ENCODE data around the gene C10orf53. TPM values are rescaled to one million over a fixed set of nuclear protein-coding genes. Genes with fewer than 3 reads are reported as not detected.
A peak's percentile ranks its signal among the peaks of the same experiment; 100 is the strongest.

Gene C10orf53
- total RNA-seq: not detected in 2 replicates

DNA sequence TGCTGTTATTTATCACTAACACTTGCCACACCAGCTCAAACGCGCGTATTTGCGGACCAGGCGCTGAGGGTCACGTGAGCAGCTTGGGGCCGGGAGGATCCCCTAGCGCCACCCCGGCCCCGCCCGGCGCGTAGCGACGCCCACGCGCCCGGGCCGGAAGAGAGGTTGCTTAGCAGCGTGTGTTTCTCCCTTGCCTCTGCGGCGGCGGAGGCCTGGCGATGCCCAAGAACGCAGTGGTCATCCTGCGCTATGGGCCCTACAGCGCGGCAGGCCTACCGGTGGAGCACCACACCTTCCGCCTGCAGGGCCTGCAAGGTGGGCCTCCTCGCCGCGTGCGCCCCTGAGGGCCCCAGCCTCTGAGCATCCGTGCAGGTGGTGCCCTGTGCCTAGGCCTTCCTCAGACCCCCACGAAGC lies at the start of gene C10orf53:
TSS of gene C10orf53 (plus strand) at position 172 of the 414 bp plus-strand sequence. CDS start at position 219, 47 bp downstream.
- peak within 1 kb of the TSS; percentile 34 for H3K4me3 Mint-ChIP-seq
- H3K27me3 Mint-ChIP-seq (ENCODE audit: insufficient read depth): peaks cover 29% of the 10 kb centered on the region
- H3K27ac Mint-ChIP-seq: peak within 1 kb of the TSS; percentile 31
- intact Hi-C loops (cut with micrococcal nuclease): no loop called here
- no peaks in the 10 kb centered on the region for H3K36me3 Mint-ChIP-seq (ENCODE audit: low read depth)
- peak; percentile 9 for DNase-seq (ENCODE audit: low spot score)
- peaks cover 27% of the 10 kb centered on the region for H3K9me3 Mint-ChIP-seq
- no peaks in the 10 kb centered on the region for H3K4me1 Mint-ChIP-seq (ENCODE audit: low read depth)

DNA sequence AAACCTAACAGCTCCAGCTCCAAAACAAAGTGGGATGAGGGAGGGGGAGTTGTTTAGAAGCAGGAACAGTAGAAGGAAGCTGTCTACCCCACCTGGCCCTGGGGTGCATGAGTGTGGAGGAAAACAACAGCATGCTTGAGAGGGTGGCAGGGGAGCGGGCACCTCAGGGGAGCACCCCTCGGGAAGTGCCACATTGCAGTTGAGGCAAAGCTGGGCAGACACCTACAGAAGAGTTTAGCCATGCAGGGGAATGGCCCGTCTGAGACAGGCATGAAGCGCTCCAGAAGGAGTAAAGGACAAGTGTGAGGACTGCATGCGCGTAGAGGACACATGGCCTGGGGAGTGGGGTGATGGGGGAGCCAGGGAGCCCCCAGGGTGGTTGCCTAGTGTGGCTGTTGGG lies 47.5 kb upstream of the C10orf53 start:
- no peak overlapping the region for H3K4me3 Mint-ChIP-seq
- intact Hi-C loops (cut with micrococcal nuclease): no loop called here
- peaks cover 12% of the 10 kb centered on the region for H3K27me3 Mint-ChIP-seq (ENCODE audit: insufficient read depth)
- no peaks in the 10 kb centered on the region for H3K36me3 Mint-ChIP-seq (ENCODE audit: low read depth)
- no peak for DNase-seq (ENCODE audit: low spot score)
- no peak overlapping the region for H3K27ac Mint-ChIP-seq
- no peaks in the 10 kb centered on the region for H3K9me3 Mint-ChIP-seq
- no peaks in the 10 kb centered on the region for H3K4me1 Mint-ChIP-seq (ENCODE audit: low read depth)

DNA sequence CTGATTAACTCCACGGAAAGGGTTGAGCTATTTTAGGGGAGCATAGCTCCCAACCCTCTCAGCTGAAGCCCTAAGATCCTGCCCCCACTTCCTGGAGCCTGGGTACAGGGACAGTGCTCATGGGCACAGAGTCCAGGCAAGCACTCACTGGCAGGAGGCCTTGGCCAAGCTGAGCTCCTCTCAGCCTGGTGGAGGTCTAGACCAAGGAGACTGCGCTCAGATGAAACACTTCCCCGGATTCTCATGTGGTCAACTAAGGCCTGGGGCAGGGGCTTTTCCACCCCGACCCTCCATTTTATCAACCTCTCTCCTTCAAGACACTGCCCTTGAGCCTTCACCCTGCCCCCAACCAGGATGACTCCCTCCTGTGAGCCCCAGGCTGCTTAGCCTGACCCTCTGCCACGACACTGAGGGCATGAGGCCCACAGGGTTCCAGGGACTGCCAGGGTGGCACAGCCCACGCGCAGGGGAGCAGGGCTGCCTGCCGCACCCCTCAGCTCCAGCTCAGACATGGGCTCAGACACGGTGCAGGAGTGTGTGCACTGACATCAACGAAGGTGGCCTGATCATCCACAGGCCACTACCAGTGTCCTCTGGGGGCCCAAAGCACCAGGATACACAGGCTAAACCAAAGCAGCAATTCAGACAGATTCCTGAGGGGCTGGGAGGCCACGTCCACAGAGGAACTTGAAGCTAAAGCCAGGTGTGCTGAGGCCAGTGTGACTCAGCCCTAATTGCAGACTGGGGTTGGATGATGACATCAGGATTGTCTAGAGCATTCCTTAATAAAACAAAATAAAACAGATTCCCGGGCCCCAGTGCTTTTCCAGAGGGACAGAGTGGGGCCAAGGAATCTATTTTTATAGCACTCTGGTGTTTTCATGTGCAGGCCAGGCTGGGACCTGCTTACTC lies 46.8 kb upstream of the C10orf53 start:
- no peaks in the 10 kb centered on the region for H3K9me3 Mint-ChIP-seq
- no peaks in the 10 kb centered on the region for H3K36me3 Mint-ChIP-seq (ENCODE audit: low read depth)
- DNase-seq (ENCODE audit: low spot score): no peak
- H3K4me3 Mint-ChIP-seq: no peak overlapping the region
- H3K27me3 Mint-ChIP-seq (ENCODE audit: insufficient read depth): peaks cover 18% of the 10 kb centered on the region
- H3K27ac Mint-ChIP-seq: no peak overlapping the region
- no peaks in the 10 kb centered on the region for H3K4me1 Mint-ChIP-seq (ENCODE audit: low read depth)
- intact Hi-C loops (cut with micrococcal nuclease): no loop called here

GRCh38 chr10:49633327-49634068 lies 46.0 kb upstream of the C10orf53 start:
- Mint-ChIP-seq H3K27me3 (ENCODE audit: insufficient read depth) (peaks cover 21% of the 10 kb centered on the region), H3K4me3 (no peak overlapping the region), H3K4me1 (ENCODE audit: low read depth) (no peaks in the 10 kb centered on the region), H3K27ac (no peak overlapping the region), H3K9me3 (no peaks in the 10 kb centered on the region), H3K36me3 (ENCODE audit: low read depth) (no peaks in the 10 kb centered on the region)
- intact Hi-C loops (cut with micrococcal nuclease): no loop called here
- no peak for DNase-seq (ENCODE audit: low spot score)

- intact Hi-C loops (cut with micrococcal nuclease): no loop called here
- Mint-ChIP-seq H3K27ac (no peak overlapping the region), H3K36me3 (ENCODE audit: low read depth) (no peaks in the 10 kb centered on the region), H3K9me3 (no peaks in the 10 kb centered on the region), H3K4me1 (ENCODE audit: low read depth) (no peaks in the 10 kb centered on the region), H3K4me3 (no peak overlapping the region), H3K27me3 (ENCODE audit: insufficient read depth) (peaks cover 26% of the 10 kb centered on the region)
- DNase-seq (ENCODE audit: low spot score): no peak
These were observed 45.3 kb upstream of the C10orf53 start for GRCh38 chr10:49634069-49634660.

- H3K27ac Mint-ChIP-seq: no peak overlapping the region
- H3K4me3 Mint-ChIP-seq: no peak overlapping the region
- no peaks in the 10 kb centered on the region for H3K9me3 Mint-ChIP-seq
- intact Hi-C loops (cut with micrococcal nuclease): no loop called here
- H3K36me3 Mint-ChIP-seq (ENCODE audit: low read depth): no peaks in the 10 kb centered on the region
- peaks cover 16% of the 10 kb centered on the region for H3K27me3 Mint-ChIP-seq (ENCODE audit: insufficient read depth)
- no peaks in the 10 kb centered on the region for H3K4me1 Mint-ChIP-seq (ENCODE audit: low read depth)
- no peak for DNase-seq (ENCODE audit: low spot score)
These were observed 37.1 kb upstream of the C10orf53 start for GRCh38 chr10:49642311-49642710.

- Mint-ChIP-seq H3K36me3 (ENCODE audit: low read depth) (no peaks in the 10 kb centered on the region), H3K27me3 (ENCODE audit: insufficient read depth) (peaks cover 11% of the 10 kb centered on the region)
- no peak for DNase-seq (ENCODE audit: low spot score)
These were observed 36.0 kb upstream of the C10orf53 start for GRCh38 chr10:49643241-49644034.

GRCh38 chr10:49644035-49644646 lies 35.3 kb upstream of the C10orf53 start:
- Mint-ChIP-seq H3K36me3 (ENCODE audit: low read depth) (no peaks in the 10 kb centered on the region), H3K4me1 (ENCODE audit: low read depth) (peaks cover 4% of the 10 kb centered on the region), H3K9me3 (no peaks in the 10 kb centered on the region), H3K27me3 (ENCODE audit: insufficient read depth) (peaks cover 6% of the 10 kb centered on the region), H3K27ac (no peak overlapping the region), H3K4me3 (no peak overlapping the region)
- intact Hi-C loops (cut with micrococcal nuclease): no loop called here
- DNase-seq (ENCODE audit: low spot score): no peak

More at GRCh38 chr10:49643241-49644034, 36.0 kb upstream of the C10orf53 start:
- intact Hi-C loops (cut with micrococcal nuclease): no loop called here
- Mint-ChIP-seq H3K27ac (no peak overlapping the region), H3K9me3 (no peaks in the 10 kb centered on the region), H3K4me1 (ENCODE audit: low read depth) (no peaks in the 10 kb centered on the region), H3K4me3 (no peak overlapping the region)

GRCh38 chr10:49645417-49645816 lies 34.0 kb upstream of the C10orf53 start:
- no peaks in the 10 kb centered on the region for H3K36me3 Mint-ChIP-seq (ENCODE audit: low read depth)
- no peaks in the 10 kb centered on the region for H3K9me3 Mint-ChIP-seq
- peaks cover 1% of the 10 kb centered on the region for H3K27me3 Mint-ChIP-seq (ENCODE audit: insufficient read depth)
- H3K4me1 Mint-ChIP-seq (ENCODE audit: low read depth): peaks cover 16% of the 10 kb centered on the region
- H3K4me3 Mint-ChIP-seq: no peak overlapping the region
- intact Hi-C loops (cut with micrococcal nuclease): no loop called here
- no peak overlapping the region for H3K27ac Mint-ChIP-seq
- no peak for DNase-seq (ENCODE audit: low spot score)

DNA sequence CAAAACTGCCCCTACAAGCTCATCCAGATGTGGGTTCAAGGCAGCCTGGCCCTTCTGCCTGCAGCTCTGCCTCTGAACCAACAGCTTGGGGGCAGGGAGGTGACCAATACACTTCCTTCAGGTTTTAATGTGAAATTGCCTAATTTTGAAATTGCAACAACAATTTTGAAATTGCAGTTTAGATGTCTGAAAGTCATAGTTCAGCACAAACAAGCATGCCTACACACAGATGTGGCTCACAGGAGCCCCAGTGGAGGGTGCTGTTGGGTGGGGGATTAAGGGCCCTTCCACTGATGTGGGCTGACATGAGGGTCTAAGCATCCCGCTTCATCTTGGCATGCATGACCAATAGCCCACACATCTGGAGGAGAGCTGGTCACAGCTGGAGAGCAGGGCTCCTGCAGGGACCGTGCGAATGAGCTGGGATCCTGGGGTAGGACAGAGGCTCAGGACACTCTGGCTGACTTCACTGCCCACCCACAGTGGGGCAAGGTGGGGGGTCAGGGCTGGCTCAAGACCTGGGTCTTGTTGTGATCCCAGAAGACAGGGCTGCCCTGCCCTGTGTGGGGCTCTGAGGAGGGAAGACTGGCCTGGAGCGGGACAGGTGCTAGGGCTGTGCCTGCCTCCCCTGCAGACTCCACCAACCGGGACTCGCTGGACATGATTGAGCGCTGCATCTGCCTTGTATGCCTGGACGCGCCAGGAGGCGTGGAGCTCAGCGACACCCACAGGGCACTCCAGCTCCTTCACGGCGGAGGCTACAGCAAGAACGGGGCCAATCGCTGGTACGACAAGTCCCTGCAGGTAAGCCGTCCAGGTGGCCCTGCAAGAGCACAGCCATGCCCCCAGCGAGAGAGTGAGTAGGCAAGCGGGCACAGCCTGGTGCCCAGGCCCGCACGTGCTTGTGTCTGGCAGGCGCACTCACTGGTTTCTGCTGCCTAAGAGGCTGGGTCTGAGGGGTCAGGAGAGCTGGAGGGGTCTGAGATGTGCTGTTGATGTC lies 33.3 kb upstream of the C10orf53 start:
- no peaks in the 10 kb centered on the region for H3K36me3 Mint-ChIP-seq (ENCODE audit: low read depth)
- H3K4me1 Mint-ChIP-seq (ENCODE audit: low read depth): peaks cover 17% of the 10 kb centered on the region
- intact Hi-C loops (cut with micrococcal nuclease): no loop called here
- H3K9me3 Mint-ChIP-seq: no peaks in the 10 kb centered on the region
- H3K27me3 Mint-ChIP-seq (ENCODE audit: insufficient read depth): peaks cover 1% of the 10 kb centered on the region
- DNase-seq (ENCODE audit: low spot score): no peak
- no peak overlapping the region for H3K27ac Mint-ChIP-seq
- no peak overlapping the region for H3K4me3 Mint-ChIP-seq

GRCh38 chr10:49647554-49647953 lies 31.9 kb upstream of the C10orf53 start:
- intact Hi-C loops (cut with micrococcal nuclease): no loop called here
- Mint-ChIP-seq H3K4me1 (ENCODE audit: low read depth) (peaks cover 17% of the 10 kb centered on the region), H3K27me3 (ENCODE audit: insufficient read depth) (peaks cover 1% of the 10 kb centered on the region), H3K36me3 (ENCODE audit: low read depth) (no peaks in the 10 kb centered on the region), H3K4me3 (no peak overlapping the region), H3K27ac (no peak overlapping the region), H3K9me3 (no peaks in the 10 kb centered on the region)
- no peak for DNase-seq (ENCODE audit: low spot score)

Measured in activated T-helper 1 cell treated with anti-CD3 and anti-CD28 coated beads, Interleukin-12 subunit alpha, Interleukin-12 subunit beta, Interleukin-2, Interleukin-4 antibody, amounts not matched to agents 30 ng/mL and 10 ng/mL and 1 ng/mL, durations not matched to agents 14 hours and 24 hours and 36 hours (primary cell).